T-helper 1 cell (primary cell): ENCODE measurements around the gene ZPBP2.
"Not testable (repeated sequence)": the region's sequence is repeated elsewhere in the genome, so short reads cannot be mapped to it uniquely, and the experiment has no call there.

Experiments used
- DNase-seq, 5 donors: peaks; one replicate each; pipeline ENCODE4 v3.0.0-alpha.2; 2012 to 2020
- total RNA-seq, 4 donors: gene quantifications; one replicate each; lab custom pipeline; 2026; lab: John Stamatoyannopoulos, UW

The ZPBP2 gene
- 0.31 to 1.1 (median 0.63) reads per million in 4 donors for total RNA-seq

- DNase-seq: peak in 3 of 5 donors; percentile 49 to 53 (median 53)
Observed at GRCh38 chr17:39867880-39868553, at the start of gene ZPBP2. ZPBP2 (plus strand) TSS chr17:39868202; CDS start chr17:39868355, 153 bp downstream.

GRCh38 chr17:39818358-39819000, 49.5 kb upstream of the ZPBP2 start:
- DNase-seq: peak in 2 of 5 donors; percentile 8 to 45

DNA sequence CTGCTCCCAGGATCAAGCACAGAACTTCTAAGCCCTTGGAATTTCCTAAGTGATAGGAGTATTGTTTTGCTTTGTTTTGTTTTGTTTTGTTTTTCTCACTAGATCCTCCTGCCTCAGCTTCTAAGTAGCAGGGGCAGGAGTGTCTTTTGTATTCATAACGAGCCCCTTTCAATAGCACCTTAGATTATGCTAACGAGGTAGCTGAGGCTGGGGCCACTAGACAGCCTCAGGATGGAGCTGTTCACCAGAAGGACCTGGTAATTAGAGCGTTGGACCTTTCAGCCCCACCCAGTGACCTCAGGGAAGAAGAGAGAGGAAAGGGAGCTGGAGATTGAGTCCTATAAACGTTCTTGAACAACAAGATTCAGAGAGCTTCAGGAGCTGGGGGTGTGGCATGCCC, 47.5 kb upstream of the ZPBP2 start:
- peak in 1 of 5 donors; percentile 25 for DNase-seq

GRCh38 chr17:39820987-39821386, 47.0 kb upstream of the ZPBP2 start:
- no peak for DNase-seq

- no peak for DNase-seq
Observed at GRCh38 chr17:39822051-39822451, 46.0 kb upstream of the ZPBP2 start.

GRCh38 chr17:39823407-39824054, 44.5 kb upstream of the ZPBP2 start:
- DNase-seq: peak in 1 of 5 donors; percentile 29

GRCh38 chr17:39826334-39826733, 41.7 kb upstream of the ZPBP2 start:
- DNase-seq: no peak

DNA sequence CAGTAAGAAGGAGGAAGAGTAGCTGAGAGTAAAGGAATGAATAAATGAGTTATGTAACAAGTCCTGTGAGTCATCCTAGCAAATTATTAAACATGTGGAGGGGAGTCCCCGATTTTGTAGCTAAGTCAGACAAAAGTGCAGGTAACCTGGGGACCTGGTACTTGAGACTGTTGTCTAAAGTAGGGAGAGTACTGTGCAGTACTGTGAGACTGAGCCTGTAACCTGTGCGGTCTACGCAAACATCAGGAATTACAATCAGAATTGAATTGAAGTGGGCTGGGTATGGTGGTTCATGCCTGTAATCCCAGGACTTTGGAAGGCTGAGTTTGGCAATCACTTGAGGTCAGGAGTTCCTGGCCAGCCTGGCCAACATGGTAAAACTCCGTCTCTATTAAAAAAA, 39.6 kb upstream of the ZPBP2 start:
- no peak for DNase-seq

- DNase-seq: no peak
Observed at GRCh38 chr17:39831588-39831987, 36.4 kb upstream of the ZPBP2 start.

GRCh38 chr17:39834017-39834416, 34.0 kb upstream of the ZPBP2 start:
- no peak for DNase-seq

- no peak for DNase-seq
Observed at GRCh38 chr17:39835038-39835786, 32.8 kb upstream of the ZPBP2 start.

GRCh38 chr17:39836117-39836516, 31.9 kb upstream of the ZPBP2 start:
- no peak for DNase-seq

DNA sequence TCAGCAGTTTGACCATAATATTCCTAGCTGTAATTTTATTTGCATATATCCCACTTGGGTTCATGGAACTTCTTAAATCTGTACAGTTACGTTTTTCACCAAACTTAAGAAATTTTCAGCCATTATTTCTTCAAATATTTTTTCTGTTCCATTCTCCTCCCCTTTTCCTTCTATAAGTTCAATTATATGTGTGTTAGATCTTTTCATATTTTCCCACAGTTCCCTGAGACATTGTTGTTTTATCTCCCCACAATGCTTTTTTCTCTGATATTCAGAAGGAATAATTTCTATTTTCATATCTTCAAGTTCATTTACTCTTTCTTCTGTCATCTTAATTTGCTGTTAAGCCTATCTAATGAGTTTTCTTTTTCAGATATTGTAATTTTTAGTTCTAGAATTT, 29.9 kb upstream of the ZPBP2 start:
- no peak for DNase-seq

GRCh38 chr17:39838784-39839183, 29.2 kb upstream of the ZPBP2 start:
- no peak for DNase-seq

DNA sequence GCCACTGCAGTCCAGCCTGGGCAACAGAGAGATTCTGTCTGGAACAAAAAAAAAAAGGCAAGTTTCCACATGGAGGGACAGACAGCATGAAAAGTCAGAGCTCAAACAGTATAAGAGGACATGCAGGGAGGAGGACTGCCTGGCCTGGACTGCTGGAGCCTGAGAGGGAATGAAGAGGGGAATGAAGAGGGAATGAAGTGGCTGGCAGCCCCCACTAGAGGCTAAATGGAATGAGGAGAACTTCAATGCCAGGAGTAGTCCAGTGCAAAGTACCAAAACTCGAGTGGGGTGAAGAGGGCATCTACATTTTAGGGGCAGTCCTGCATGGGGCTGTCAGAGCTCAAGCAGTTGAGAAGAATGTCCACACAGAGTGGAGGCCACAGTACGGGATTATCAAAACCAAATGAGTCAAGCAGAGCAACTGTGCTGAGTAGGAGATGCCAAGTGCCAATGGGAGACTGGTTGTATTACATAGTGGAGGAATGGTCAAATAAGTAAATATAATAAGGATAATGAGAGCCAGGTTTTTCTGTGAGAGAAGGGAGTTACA, 26.8 kb upstream of the ZPBP2 start:
- no peak for DNase-seq

DNA sequence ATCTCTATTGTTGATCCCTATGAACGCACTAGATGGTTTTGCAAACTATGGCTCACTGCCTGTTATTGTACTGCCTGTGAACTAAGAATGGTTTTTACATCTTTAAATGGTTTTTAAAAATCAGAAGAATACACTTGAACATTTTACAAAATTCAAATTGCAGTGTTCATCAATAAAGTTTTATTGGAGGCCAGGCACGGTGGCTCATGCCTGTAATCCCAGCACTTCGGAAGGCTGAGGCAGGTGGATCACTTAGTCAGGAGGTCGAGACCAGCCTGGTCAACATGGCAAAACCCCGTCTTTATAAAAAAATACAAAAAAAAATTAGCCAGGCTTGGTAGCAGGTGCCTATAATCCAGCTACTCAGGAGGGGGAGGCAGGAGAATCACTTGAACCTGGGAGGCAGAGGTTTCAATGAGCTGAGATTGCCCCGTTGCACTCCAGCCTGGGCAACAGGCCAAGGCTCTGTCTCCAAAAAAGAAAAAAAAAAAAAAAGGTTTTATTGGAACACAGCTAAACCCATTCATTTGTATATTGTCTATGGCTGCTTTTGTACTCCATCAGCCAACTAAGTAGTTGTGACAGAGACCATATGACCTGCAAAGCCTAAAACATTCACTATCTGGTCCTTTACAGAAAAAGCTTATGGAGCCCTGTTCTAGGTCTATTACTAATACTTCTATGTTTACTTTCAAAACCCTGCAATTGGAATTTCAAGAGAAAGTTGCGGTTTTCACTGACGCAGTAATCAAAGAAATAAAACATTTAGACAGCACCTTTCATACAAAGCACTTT, 22.8 kb upstream of the ZPBP2 start:
- DNase-seq: no peak

DNA sequence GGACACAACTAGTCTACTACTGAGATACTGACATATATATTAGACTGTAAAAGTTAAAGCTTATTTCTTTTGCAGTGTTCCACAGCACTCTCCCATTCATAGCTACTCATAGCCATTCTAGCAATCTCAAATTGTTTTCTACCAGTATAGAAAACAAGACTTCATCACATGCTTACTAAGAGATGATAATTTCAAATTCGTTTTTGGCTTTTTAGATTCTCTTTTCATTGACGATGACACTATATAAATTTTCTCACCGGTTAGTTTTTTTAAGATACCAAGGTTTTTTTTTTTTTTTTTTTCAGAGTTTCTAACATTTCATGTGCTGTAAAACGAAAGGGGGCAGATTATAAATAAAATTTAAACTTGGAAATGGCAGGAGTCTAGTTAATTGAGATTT, 21.8 kb upstream of the ZPBP2 start:
- no peak for DNase-seq

- DNase-seq: no peak
Observed at GRCh38 chr17:39848600-39848999, 19.4 kb upstream of the ZPBP2 start.

- not testable (repeated sequence) for DNase-seq
Observed at GRCh38 chr17:39850186-39850585, 17.8 kb upstream of the ZPBP2 start.

DNA sequence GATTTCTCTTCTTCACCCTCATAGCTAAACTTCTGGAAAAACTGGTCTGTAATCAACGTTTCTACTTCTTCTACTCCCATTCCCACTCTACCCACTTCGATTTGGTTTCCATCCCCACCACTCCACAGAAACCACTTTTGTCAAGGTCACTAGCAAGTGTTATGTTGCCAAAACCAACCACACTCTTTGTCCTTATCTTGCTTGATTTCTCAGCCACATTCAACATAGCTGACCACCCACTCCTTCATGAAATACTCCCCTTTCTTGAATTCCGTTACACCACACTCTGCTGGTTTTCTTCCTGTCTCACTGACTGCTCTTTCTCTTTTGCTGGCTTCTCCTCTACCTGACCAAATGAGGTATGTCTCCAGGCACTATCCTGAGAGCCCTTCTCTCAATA, 15.8 kb upstream of the ZPBP2 start:
- DNase-seq: no peak

DNA sequence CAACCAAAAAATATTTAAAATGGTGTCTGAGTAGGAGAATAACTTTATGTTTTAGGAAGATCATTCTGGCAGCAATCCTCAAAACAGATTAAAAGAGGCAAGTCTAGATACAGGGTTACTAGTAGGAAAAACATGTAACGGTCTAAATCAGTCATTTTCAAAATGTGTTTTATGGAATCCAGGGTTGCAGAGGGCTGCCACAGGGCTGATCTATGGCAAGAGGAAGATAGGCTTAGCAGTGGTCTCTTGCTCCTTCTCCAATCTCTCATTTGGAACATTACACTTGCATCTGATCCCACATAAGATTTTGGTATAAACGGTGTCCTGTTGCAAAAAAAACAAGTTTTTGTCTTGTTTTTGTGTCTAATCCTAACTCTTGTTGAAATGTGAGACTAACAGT, 13.1 kb upstream of the ZPBP2 start:
- DNase-seq: no peak
